ENCODE measurements around the gene SH2D4B. TPM values are rescaled to one million over a fixed set of nuclear protein-coding genes. Genes with fewer than 3 reads are reported as not detected.

The SH2D4B gene
- total RNA-seq, 1 experiment from 2014 or later: not detected

GRCh38 chr10:80614576-80615416 is 77.1 kb downstream of the SH2D4B start:
- DNase-seq: no peak
- no peak overlapping the region for H3K27ac ChIP-seq (ENCODE audit: low read length)
- no peak overlapping the region for H3K9ac ChIP-seq (ENCODE audit: low read length)
- H3K27me3 ChIP-seq (ENCODE audit: low read length): no peaks in the 10 kb centered on the region
- H3K4me3 ChIP-seq (ENCODE audit: low read length): no peak overlapping the region
- no peaks in the 10 kb centered on the region for H3K36me3 ChIP-seq (ENCODE audit: low read depth, low read length)
- H4K20me1 ChIP-seq (ENCODE audit: low read length): no peaks in the 10 kb centered on the region
- H2AFZ ChIP-seq (ENCODE audit: low read length): no peak overlapping the region
- no peaks in the 10 kb centered on the region for H3K79me2 ChIP-seq (ENCODE audit: low read length)
- no TSS peak for BruUV-seq (replicated peaks)
- no peaks in the 10 kb centered on the region for H3K4me1 ChIP-seq (ENCODE audit: insufficient read depth, low read length)
- H3F3A ChIP-seq (ENCODE audit: low read length, unreplicated experiment): no peaks in the 10 kb centered on the region
- intact Hi-C loops (cut with micrococcal nuclease): no loop called here
- no peak for ATAC-seq
- CTCF ChIA-PET: no interaction called here
- no peak for TF ChIP-seq EZH2phosphoT487 (IDR thresholded peaks at IDR 0.05; ENCODE audit: borderline replicate concordance, low read length)
- no peak for TF ChIP-seq EZH2 (IDR thresholded peaks at IDR 0.05; ENCODE audit: low read length, unreplicated experiment)
- no peak for TF ChIP-seq CTCF (conservative IDR thresholded peaks at IDR 0.05; ENCODE audit: low read depth, low read length)
- no peaks in the 10 kb centered on the region for H3K9me2 ChIP-seq (replicated peaks; ENCODE audit: low read length)
- POLR2A ChIA-PET (ENCODE audit: unreplicated experiment): no interaction called here
- H3K4me2 ChIP-seq (ENCODE audit: low read length): no peak overlapping the region
- H3K9me3 ChIP-seq (ENCODE audit: low read length): no peaks in the 10 kb centered on the region

- H3K9me3 ChIP-seq (ENCODE audit: low read length): no peaks in the 10 kb centered on the region
- H3K4me3 ChIP-seq (ENCODE audit: low read length): no peak overlapping the region
- H3F3A ChIP-seq (ENCODE audit: low read length, unreplicated experiment): no peaks in the 10 kb centered on the region
- BruUV-seq (replicated peaks): no TSS peak
- no peaks in the 10 kb centered on the region for H3K36me3 ChIP-seq (ENCODE audit: low read depth, low read length)
- H3K9ac ChIP-seq (ENCODE audit: low read length): no peak overlapping the region
- TF ChIP-seq CTCF (conservative IDR thresholded peaks at IDR 0.05; ENCODE audit: low read depth, low read length) (no peak), EZH2phosphoT487 (IDR thresholded peaks at IDR 0.05; ENCODE audit: borderline replicate concordance, low read length) (no peak), EZH2 (IDR thresholded peaks at IDR 0.05; ENCODE audit: low read length, unreplicated experiment) (no peak)
- no peaks in the 10 kb centered on the region for H3K79me2 ChIP-seq (ENCODE audit: low read length)
- ATAC-seq (no peak), DNase-seq (no peak)
- H3K9me2 ChIP-seq (replicated peaks; ENCODE audit: low read length): no peaks in the 10 kb centered on the region
- H3K4me1 ChIP-seq (ENCODE audit: insufficient read depth, low read length): no peaks in the 10 kb centered on the region
- ChIA-PET POLR2A (ENCODE audit: unreplicated experiment) (no interaction called here), CTCF (no interaction called here)
- H3K27me3 ChIP-seq (ENCODE audit: low read length): no peaks in the 10 kb centered on the region
- H2AFZ ChIP-seq (ENCODE audit: low read length): no peak overlapping the region
- H4K20me1 ChIP-seq (ENCODE audit: low read length): no peaks in the 10 kb centered on the region
- intact Hi-C loops (cut with micrococcal nuclease): no loop called here
- no peak overlapping the region for H3K27ac ChIP-seq (ENCODE audit: low read length)
- H3K4me2 ChIP-seq (ENCODE audit: low read length): no peak overlapping the region
These were observed 80.1 kb downstream of the SH2D4B start for GRCh38 chr10:80617807-80618206.

- intact Hi-C loops (cut with micrococcal nuclease): no loop called here
- Histone ChIP-seq H3K9me3 (ENCODE audit: low read length) (no peaks in the 10 kb centered on the region), H3K4me3 (ENCODE audit: low read length) (no peak overlapping the region), H3K79me2 (ENCODE audit: low read length) (no peaks in the 10 kb centered on the region), H2AFZ (ENCODE audit: low read length) (no peak overlapping the region), H3K9me2 (replicated peaks; ENCODE audit: low read length) (no peaks in the 10 kb centered on the region), H4K20me1 (ENCODE audit: low read length) (no peaks in the 10 kb centered on the region), H3K36me3 (ENCODE audit: low read depth, low read length) (no peaks in the 10 kb centered on the region), H3K27ac (ENCODE audit: low read length) (no peak overlapping the region), H3K4me2 (ENCODE audit: low read length) (no peak overlapping the region), H3K9ac (ENCODE audit: low read length) (no peak overlapping the region), H3K27me3 (ENCODE audit: low read length) (no peaks in the 10 kb centered on the region), H3F3A (ENCODE audit: low read length, unreplicated experiment) (no peaks in the 10 kb centered on the region), H3K4me1 (ENCODE audit: insufficient read depth, low read length) (no peaks in the 10 kb centered on the region)
- BruUV-seq (replicated peaks): no TSS peak
- ChIA-PET CTCF (no interaction called here), POLR2A (ENCODE audit: unreplicated experiment) (no interaction called here)
- ATAC-seq (no peak), DNase-seq (no peak)
- no peak for TF ChIP-seq CTCF (conservative IDR thresholded peaks at IDR 0.05; ENCODE audit: low read depth, low read length)
- no peak for TF ChIP-seq EZH2phosphoT487 (IDR thresholded peaks at IDR 0.05; ENCODE audit: borderline replicate concordance, low read length)
- no peak for TF ChIP-seq EZH2 (IDR thresholded peaks at IDR 0.05; ENCODE audit: low read length, unreplicated experiment)
These were observed 81.3 kb downstream of the SH2D4B start for GRCh38 chr10:80619036-80619435.

All from PC-3 (cell line).